HepG2 (cell line): ENCODE results near the gene MCF2L. TPM values are rescaled to one million over a fixed set of nuclear protein-coding genes. Genes with fewer than 3 reads are reported as not detected.

Source experiments
- CREB1 ChIP-seq, 2 experiments: fragments of 450-650 bp in 1 of 2; IDR thresholded peaks; 2 replicates each; pipeline ENCODE4 v1.6.1; 2016 to 2017; ENCODE audit warnings: control low read depth in 1 of 2, mild to moderate bottlenecking in 1 of 2, missing compliant biosample characterization in 1 of 2, missing genetic modification characterization in 1 of 2
- ETV5 ChIP-seq: IDR thresholded peaks from 2 replicates; pipeline ENCODE4 v1.6.1; 2018; ENCODE audit warnings: missing biosample characterization, missing genetic modification reagents, inconsistent platforms, borderline replicate concordance
- FOXK2 ChIP-seq: fragments of 450-650 bp; IDR thresholded peaks from 2 replicates; pipeline ENCODE4 v1.6.1; 2016
- HOXA5 ChIP-seq: sonication (generic); formaldehyde crosslinking; IDR thresholded peaks from 2 replicates; pipeline ENCODE4 v1.4.0; 2020; ENCODE audit warnings: missing genetic modification reagents
- KAT2B ChIP-seq: fragments of 150-350 bp; IDR thresholded peaks from 2 replicates; pipeline ENCODE4 v1.6.1; 2014; ENCODE audit warnings: low read depth, low read length, borderline replicate concordance
- KAT7 ChIP-seq: IDR thresholded peaks from 2 replicates; pipeline ENCODE4 v1.6.1; 2018; ENCODE audit warnings: borderline replicate concordance, missing compliant biosample characterization
- KDM5A ChIP-seq: fragments of 200-600 bp; sonication (generic); IDR thresholded peaks from 2 replicates; pipeline ENCODE4 v1.7.0; 2018; ENCODE audit warnings: antibody characterized with exemption, mild to moderate bottlenecking, low read length, borderline replicate concordance
- KLF13 ChIP-seq: sonication (generic); formaldehyde crosslinking; IDR thresholded peaks from 2 replicates; pipeline ENCODE4 v1.4.0; 2020; ENCODE audit warnings: mild to moderate bottlenecking, missing genetic modification reagents
- LCORL ChIP-seq, 2 experiments: fragments of 450-650 bp in 1 of 2; sonication (generic) in 1 of 2; formaldehyde crosslinking in 1 of 2; IDR thresholded peaks; 2 replicates each; pipeline versions ENCODE4 v1.5.0 to v1.6.1; 2017 to 2020; ENCODE audit warnings: antibody characterized with exemption in 1 of 2, missing genetic modification reagents in 1 of 2
- MYNN ChIP-seq: sonication (generic); formaldehyde crosslinking; IDR thresholded peaks from 2 replicates; pipeline ENCODE4 v1.4.0; 2020; ENCODE audit warnings: mild to moderate bottlenecking, low read depth, missing genetic modification reagents
- NFIC ChIP-seq: IDR thresholded peaks from 2 replicates; pipeline ENCODE4 v1.6.1; 2012; ENCODE audit warnings: mild to moderate bottlenecking, low read length, inconsistent platforms
- POLR2AphosphoS5 ChIP-seq: IDR thresholded peaks from 2 replicates; pipeline ENCODE4 v1.6.1; 2012; ENCODE audit warnings: low read depth, low read length
- THAP11 ChIP-seq: IDR thresholded peaks from 2 replicates; pipeline ENCODE4 v1.6.1; 2016; ENCODE audit warnings: missing biosample characterization, missing genetic modification reagents
- ZNF460 ChIP-seq: sonication (generic); formaldehyde crosslinking; IDR thresholded peaks from 2 replicates; pipeline ENCODE4 v1.5.1; 2020; ENCODE audit warnings: missing genetic modification reagents, mild to moderate bottlenecking, borderline replicate concordance
- ZNF558 ChIP-seq: sonication (generic); formaldehyde crosslinking; IDR thresholded peaks from 2 replicates; pipeline ENCODE4 v1.9.0; 2022; ENCODE audit warnings: mild to moderate bottlenecking, missing genetic modification reagents, borderline replicate concordance
- ZNF776 ChIP-seq: sonication (generic); formaldehyde crosslinking; IDR thresholded peaks from 2 replicates; pipeline ENCODE4 v1.4.0; 2020; ENCODE audit warnings: mild to moderate bottlenecking, missing genetic modification reagents
- polyA plus RNA-seq, 8 experiments: library from polyadenylated mRNA; depleted of rRNA in 3 of 8; stranded (reverse) in 7 of 8; unstranded in 1 of 8; fragments of >200 nt; fragmentation: Illumina TruSeq in 4 of 8; extraction: Trizol in 4 of 8; gene quantifications; 2 replicates each; pipeline versions ENCODE4 v1.2.1 to v1.2.3, GENCODE V29; 2011 to 2016; ENCODE audit warnings: low read depth in 4 of 8, missing spikeins in 1 of 8, mixed read lengths in 1 of 8; ENCODE audit not compliant: insufficient read depth in 1 of 8
- total RNA-seq, 5 experiments: library from RNA; depleted of rRNA; stranded (reverse); fragments of >200 nt; fragmentation: Illumina TruSeq; extraction: Trizol; gene quantifications; 2 replicates each; pipeline ENCODE4 v1.2.3, GENCODE V29; 2016; ENCODE audit warnings: low read depth in 1 of 5
- TF ChIP-seq, protein P1 (sequence below): sonication (generic); formaldehyde crosslinking; IDR thresholded peaks from 2 replicates; pipeline ENCODE4 v1.5.0; 2020; ENCODE audit warnings: mild to moderate bottlenecking, missing genetic modification reagents, moderate library complexity
- TF ChIP-seq, protein P2 (sequence below): sonication (generic); formaldehyde crosslinking; IDR thresholded peaks from 2 replicates; pipeline ENCODE4 v1.5.0; 2020; ENCODE audit warnings: missing genetic modification reagents, mild to moderate bottlenecking, borderline replicate concordance
- TF ChIP-seq, protein P3 (sequence below): sonication (generic); formaldehyde crosslinking; IDR thresholded peaks from 2 replicates; pipeline ENCODE4 v1.4.0; 2020; ENCODE audit warnings: mild to moderate bottlenecking, low read depth, missing genetic modification reagents
- TF ChIP-seq, protein P4 (sequence below): sonication (generic); formaldehyde crosslinking; IDR thresholded peaks from 2 replicates; pipeline ENCODE4 v1.8.1; 2022; ENCODE audit warnings: mild to moderate bottlenecking, missing genetic modification reagents
- TF ChIP-seq, protein P5 (sequence below): sonication (generic); formaldehyde crosslinking; IDR thresholded peaks from 2 replicates; pipeline ENCODE4 v1.4.0; 2020; ENCODE audit warnings: missing genetic modification reagents

The MCF2L gene
- total and polyA plus RNA-seq, 2 of the 13 experiments (the other 11 are each of a cell fraction or from before 2014, with no cell fraction given) = 19.4 to 28.4 TPM

DNA sequence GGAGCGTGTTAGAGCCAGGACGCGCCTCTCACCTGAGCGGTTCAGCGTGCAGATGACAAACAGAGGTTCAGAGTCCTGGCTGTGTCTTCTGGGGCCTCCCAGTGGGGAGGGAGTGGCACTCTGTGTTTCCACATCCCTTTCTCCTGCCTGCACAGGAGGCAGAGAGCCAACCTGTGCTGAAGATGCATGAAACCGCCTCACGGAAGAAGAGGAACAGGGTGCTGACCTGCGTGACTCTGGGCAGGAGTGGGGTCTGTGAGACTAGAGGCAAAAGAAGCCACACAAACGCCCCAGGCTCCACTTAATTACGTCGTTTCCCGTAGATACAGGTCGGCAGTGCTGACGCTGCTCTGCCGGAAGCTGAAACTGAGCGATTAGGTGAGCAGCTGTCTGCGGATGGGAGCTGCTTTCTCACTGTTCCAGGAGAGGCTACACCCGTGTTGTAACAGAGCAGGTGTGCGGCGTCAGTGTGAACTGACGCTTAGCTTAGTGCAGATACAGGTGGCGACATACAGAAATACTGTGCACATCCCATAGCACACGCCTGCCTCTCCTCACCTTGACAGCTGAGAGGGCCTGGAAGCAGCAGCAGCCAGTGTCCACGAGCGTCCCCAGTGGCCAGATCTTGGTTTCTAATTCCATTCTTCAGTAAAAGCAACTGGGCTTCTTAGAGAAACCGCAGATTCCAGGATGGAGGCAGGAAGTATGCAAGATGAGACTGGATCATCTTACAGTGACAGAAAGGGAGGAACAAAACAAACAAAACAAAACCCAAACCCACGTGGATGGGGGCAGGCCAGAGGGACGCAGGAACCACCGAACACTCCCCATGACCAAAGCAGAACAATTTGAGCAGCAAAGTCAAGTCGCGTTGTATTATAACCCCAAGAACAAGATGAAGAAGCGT is 37.7 kb upstream of the MCF2L start (continued):
- TF ChIP-seq CREB1 (IDR thresholded peaks at IDR 0.05) (no peak), CREB1 (CRISPR knock-in tag; IDR thresholded peaks at IDR 0.05) (peak; percentile 70), NFIC (no peak), KLF13 (CRISPR knock-in tag) (no peak), KAT2B (no peak), ZNF460 (CRISPR knock-in tag) (no peak), POLR2AphosphoS5 (no peak), THAP11 (CRISPR knock-in tag) (peak; percentile 13; the same call in 1 of the 2 replicates), MYNN (CRISPR knock-in tag) (no peak), FOXK2 (no peak), KAT7 (CRISPR knock-in tag) (no peak), ETV5 (CRISPR knock-in tag) (peak; percentile 10; the same call in 1 of the 2 replicates), HOXA5 (CRISPR knock-in tag) (no peak), LCORL (IDR thresholded peaks at IDR 0.05) (no peak), LCORL (CRISPR knock-in tag; IDR thresholded peaks at IDR 0.05) (peak; percentile 67; the same call in 1 of the 2 replicates), KDM5A (no peak), ZNF558 (CRISPR knock-in tag) (no peak), ZNF776 (CRISPR knock-in tag) (no peak)
- TF ChIP-seq, protein P1, sequence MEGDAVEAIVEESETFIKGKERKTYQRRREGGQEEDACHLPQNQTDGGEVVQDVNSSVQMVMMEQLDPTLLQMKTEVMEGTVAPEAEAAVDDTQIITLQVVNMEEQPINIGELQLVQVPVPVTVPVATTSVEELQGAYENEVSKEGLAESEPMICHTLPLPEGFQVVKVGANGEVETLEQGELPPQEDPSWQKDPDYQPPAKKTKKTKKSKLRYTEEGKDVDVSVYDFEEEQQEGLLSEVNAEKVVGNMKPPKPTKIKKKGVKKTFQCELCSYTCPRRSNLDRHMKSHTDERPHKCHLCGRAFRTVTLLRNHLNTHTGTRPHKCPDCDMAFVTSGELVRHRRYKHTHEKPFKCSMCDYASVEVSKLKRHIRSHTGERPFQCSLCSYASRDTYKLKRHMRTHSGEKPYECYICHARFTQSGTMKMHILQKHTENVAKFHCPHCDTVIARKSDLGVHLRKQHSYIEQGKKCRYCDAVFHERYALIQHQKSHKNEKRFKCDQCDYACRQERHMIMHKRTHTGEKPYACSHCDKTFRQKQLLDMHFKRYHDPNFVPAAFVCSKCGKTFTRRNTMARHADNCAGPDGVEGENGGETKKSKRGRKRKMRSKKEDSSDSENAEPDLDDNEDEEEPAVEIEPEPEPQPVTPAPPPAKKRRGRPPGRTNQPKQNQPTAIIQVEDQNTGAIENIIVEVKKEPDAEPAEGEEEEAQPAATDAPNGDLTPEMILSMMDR (CRISPR knock-in tag) = peak; percentile 72
- TF ChIP-seq, protein P2, sequence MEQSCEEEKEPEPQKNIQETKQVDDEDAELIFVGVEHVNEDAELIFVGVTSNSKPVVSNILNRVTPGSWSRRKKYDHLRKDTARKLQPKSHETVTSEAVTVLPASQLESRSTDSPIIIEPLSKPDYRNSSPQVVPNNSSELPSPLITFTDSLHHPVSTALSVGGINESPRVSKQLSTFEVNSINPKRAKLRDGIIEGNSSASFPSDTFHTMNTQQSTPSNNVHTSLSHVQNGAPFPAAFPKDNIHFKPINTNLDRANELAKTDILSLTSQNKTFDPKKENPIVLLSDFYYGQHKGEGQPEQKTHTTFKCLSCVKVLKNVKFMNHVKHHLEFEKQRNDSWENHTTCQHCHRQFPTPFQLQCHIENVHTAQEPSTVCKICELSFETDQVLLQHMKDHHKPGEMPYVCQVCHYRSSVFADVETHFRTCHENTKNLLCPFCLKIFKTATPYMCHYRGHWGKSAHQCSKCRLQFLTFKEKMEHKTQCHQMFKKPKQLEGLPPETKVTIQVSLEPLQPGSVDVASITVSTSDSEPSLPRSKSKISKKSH = no peak
- TF ChIP-seq, protein P3, sequence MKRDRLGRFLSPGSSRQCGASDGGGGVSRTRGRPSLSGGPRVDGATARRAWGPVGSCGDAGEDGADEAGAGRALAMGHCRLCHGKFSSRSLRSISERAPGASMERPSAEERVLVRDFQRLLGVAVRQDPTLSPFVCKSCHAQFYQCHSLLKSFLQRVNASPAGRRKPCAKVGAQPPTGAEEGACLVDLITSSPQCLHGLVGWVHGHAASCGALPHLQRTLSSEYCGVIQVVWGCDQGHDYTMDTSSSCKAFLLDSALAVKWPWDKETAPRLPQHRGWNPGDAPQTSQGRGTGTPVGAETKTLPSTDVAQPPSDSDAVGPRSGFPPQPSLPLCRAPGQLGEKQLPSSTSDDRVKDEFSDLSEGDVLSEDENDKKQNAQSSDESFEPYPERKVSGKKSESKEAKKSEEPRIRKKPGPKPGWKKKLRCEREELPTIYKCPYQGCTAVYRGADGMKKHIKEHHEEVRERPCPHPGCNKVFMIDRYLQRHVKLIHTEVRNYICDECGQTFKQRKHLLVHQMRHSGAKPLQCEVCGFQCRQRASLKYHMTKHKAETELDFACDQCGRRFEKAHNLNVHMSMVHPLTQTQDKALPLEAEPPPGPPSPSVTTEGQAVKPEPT (CRISPR knock-in tag) = peak; percentile 75; the same call in 1 of the 2 replicates
- TF ChIP-seq, protein P4, sequence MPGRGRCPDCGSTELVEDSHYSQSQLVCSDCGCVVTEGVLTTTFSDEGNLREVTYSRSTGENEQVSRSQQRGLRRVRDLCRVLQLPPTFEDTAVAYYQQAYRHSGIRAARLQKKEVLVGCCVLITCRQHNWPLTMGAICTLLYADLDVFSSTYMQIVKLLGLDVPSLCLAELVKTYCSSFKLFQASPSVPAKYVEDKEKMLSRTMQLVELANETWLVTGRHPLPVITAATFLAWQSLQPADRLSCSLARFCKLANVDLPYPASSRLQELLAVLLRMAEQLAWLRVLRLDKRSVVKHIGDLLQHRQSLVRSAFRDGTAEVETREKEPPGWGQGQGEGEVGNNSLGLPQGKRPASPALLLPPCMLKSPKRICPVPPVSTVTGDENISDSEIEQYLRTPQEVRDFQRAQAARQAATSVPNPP = no peak
- TF ChIP-seq, protein P5, sequence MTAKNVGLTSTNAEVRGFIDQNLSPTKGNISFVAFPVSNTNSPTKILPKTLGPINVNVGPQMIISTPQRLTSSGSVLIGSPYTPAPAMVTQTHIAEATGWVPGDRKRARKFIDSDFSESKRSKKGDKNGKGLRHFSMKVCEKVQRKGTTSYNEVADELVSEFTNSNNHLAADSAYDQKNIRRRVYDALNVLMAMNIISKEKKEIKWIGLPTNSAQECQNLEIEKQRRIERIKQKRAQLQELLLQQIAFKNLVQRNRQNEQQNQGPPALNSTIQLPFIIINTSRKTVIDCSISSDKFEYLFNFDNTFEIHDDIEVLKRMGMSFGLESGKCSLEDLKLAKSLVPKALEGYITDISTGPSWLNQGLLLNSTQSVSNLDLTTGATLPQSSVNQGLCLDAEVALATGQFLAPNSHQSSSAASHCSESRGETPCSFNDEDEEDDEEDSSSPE (CRISPR knock-in tag) = no peak; the same call in 1 of the 2 replicates
